IPS DF 4.7 (cell line): ENCODE data around the gene B4GALNT2.
"Not testable (repeated sequence)": the region's sequence is repeated elsewhere in the genome, so short reads cannot be mapped to it uniquely, and the experiment has no call there.

ENCODE experiments used
- DNase-seq: peaks from one replicate; pipeline ENCODE4 v3.0.0-alpha.2; 2013; ENCODE audit warnings: low spot score; ENCODE audit errors: extremely low read depth

Gene B4GALNT2

DNA sequence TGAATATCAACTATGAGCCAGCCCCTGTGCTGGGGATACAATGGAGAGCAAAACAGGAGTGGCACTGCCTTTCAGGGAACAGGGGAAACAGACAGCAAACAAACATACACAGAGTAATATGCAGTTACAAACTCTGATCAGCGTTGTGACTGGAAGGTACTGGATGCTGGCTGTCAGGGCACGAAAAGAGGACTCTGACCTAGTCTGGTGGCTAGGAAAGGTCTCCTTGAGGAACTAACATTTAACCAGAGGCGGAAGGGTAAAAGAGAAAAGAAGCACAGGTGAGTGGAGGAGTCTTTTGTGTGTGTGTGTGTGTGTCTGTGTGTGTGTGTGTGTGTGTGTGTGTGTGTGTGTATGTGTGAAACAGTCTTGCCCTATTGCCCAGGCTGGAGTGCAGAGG is 12.4 kb upstream of the B4GALNT2 start:
- DNase-seq: no peak

DNA sequence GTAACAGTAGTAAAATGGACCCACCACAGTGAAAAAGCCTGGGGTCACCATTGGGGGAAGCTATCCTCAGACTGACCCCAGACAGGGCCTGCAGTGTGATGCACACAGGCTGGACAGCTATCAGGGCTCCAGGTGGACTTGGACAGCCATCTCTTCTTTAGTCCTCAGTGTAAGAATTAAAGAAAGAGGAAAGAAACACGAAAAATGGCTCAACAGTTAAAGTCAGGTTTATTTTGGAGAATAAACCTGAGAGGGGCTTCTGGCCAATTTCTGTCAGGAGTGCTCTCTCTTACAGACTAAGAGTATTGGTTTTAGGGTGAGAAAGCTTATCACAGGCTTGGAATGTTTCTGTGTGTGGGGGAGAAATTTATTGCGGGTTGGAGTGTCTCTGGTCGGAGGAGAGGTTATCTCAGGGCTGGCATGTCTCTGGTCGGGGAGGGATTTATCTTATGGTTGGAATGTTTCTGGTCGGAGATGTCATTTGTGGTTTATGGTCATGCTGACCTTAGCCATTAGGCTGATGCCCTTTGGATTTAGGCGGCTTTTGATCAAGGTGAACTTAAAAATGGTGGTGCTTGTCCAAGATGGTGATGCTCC is 10.8 kb upstream of the B4GALNT2 start:
- DNase-seq: no peak

- no peak for DNase-seq
These were observed 10.0 kb upstream of the B4GALNT2 start for GRCh38 chr17:49122566-49122965.

- no peak for DNase-seq
These were observed 9.5 kb upstream of the B4GALNT2 start for GRCh38 chr17:49123061-49123460.

- no peak for DNase-seq
These were observed 7.1 kb upstream of the B4GALNT2 start for GRCh38 chr17:49125449-49125848.

- DNase-seq: not testable (repeated sequence)
These were observed 6.2 kb upstream of the B4GALNT2 start for GRCh38 chr17:49126183-49126859.

- DNase-seq: not testable (repeated sequence)
These were observed 3.1 kb upstream of the B4GALNT2 start for GRCh38 chr17:49129359-49129950.

- DNase-seq: no peak
These were observed 1.7 kb upstream of the B4GALNT2 start for GRCh38 chr17:49130891-49131290.

GRCh38 chr17:49132317-49132698 is 261 bp upstream of the B4GALNT2 start:
- DNase-seq: no peak

DNA sequence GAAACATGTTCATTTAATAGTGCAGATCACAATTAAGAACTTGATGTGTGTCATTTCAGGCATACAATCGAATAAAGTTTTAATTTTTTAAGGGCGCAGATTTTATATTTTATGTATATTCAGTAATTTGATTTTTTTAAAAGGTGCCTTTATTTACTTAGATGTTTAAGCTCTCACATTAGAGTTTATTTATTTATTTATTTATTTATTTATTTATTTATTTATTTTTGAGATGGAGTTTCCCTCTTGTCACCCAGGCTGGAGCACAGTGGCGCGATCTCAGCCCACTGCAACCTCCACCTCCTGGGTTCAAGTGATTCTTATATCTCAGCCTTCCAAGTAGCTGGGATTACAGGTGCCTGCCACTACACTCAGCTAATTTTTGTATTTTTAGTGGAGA is 3.8 kb downstream of the B4GALNT2 start:
- no peak for DNase-seq

DNA sequence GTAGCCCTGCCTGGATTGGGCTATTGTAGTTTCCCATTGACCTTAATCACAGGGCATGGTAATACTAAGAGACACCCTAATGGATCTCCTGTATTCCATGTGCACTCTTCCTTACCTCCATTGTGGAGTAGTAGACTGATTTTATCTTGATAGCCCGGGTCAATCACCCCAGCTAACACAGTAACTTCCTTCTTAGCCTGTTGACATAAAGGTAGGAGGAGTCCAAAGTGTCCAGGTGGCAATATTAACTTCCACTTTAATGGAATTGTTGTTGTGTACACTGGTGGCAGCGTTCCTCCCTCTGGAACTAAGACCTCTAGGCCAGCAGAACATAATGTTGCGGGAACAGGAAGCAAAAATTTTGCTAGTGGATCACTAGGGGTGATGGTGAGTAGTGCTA is 13.1 kb downstream of the B4GALNT2 start:
- DNase-seq: not testable (repeated sequence)

DNA sequence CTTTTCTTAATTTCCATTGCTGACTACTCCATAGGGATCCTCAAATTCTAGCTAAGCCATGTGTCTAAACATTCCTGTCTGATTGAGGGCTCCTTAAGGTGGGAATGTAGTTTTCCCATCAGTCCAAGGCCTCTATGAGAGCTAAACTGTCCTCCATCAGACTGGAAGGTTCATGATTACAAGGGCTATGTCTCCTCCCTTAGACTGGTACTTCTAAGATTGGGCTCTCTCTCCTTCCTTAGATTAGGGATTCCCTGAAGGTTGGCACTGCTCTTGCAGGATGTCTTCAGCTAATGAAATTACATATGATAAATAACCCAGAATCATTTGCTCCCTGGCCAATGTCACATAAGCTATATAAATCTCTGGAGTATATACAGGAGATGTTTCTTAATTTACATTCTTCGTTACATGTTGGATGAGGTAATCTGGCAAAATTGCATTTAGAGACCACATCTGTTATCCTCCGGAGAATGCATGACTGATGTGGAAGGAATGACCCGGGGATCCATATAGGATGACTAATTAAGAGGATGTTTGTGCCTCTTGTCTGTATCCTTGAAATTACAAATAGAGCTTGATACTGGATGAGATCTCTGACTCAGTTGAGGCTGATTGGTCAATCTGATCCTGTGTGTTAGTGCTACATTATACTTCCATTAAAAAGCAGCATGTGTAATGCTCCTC is 14.2 kb downstream of the B4GALNT2 start:
- no peak for DNase-seq

DNA sequence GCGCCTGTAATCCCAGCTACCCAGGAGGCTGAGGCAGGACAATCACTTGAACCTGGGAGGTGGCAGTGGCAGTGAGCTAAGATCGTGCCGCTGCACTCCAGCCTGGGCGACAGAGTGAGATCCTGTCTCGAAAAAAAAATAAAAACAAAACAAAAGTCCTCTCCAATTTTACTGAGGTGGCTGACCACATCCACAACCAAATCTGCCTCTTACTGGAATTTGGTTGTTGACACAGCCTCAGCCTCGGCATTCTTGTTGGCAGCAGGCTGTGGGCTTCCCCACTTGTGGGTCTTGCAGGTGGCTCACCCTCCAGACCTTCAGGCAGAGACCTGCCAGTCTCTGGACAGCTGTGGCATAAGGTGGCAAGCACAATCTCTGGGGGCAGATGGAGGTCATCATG is 15.6 kb downstream of the B4GALNT2 start:
- no peak for DNase-seq

GRCh38 chr17:49151996-49152395 is 19.4 kb downstream of the B4GALNT2 start:
- no peak for DNase-seq

- DNase-seq: no peak
These were observed 23.7 kb downstream of the B4GALNT2 start for GRCh38 chr17:49156256-49156655.

GRCh38 chr17:49157784-49158183 is 25.2 kb downstream of the B4GALNT2 start:
- DNase-seq: no peak

DNA sequence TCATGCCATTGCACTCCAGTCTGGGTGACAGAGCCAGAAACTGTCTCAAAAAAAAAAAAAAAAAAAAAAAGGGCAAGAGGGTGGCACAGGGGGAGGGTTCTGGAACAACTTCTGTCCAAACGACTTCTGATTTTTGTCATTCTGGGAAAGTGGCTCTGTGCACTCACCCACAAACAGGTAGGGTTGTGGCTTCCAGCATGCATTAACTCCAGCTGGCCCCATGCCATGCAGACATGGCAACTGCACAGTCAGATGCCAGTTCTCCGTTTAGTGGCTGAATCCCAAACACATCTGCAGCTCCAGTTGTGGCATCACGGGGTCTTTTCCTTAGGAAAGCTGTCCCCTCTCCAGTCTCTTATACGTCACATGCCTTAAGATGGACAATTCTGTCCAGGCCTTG is 30.3 kb downstream of the B4GALNT2 start:
- DNase-seq: no peak

DNA sequence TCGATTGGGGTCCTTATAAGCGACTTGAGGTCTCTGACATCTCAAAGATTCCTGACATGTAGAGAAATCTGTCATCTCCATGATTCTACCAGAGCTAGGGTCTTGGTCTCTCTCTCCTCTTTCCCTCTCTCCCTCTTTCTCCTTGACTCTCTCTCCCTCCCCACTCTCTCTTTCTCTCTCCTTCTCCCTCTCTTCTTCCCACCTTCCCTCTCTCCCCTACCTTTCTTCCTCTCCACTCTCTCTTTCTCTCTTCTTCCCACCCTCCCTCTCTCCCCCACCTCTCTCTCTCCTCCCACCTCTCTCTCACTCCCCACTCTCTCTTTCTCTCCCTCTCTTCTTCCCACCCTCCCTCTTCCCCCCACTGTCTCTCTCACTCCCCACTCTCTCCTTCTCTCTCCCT is 32.6 kb downstream of the B4GALNT2 start:
- no peak for DNase-seq

DNA sequence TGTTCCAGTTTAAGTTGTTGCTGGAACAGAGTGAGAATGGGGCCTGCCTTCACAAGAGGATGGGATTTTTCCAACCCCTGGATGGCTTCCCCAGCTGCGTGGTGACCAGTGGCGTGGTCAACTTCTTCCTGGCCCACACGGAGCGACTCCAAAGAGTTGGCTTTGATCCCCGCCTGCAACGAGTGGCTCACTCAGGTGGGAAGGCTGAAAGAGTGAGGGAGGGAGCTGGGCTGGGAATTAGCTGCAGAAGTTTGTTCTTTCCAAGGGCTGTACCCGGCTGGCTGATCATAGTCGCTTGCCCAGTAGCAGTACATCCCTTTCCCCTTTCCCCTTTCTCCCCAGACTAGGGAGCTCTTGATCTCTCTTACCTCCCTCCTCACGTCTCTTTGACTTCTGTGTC is 36.1 kb downstream of the B4GALNT2 start:
- DNase-seq: no peak

GRCh38 chr17:49170216-49170615 is 37.6 kb downstream of the B4GALNT2 start:
- no peak for DNase-seq

GRCh38 chr17:49170711-49171110 is 38.1 kb downstream of the B4GALNT2 start:
- DNase-seq: not testable (repeated sequence)

GRCh38 chr17:49175978-49176377 is 43.4 kb downstream of the B4GALNT2 start:
- not testable (repeated sequence) for DNase-seq
